Heart left ventricle (tissue), 16 donors: Measurements from ENCODE around the gene LARGE2. TPM values are rescaled to one million over a fixed set of nuclear protein-coding genes. Genes with fewer than 3 reads are reported as not detected.

Experiments
- ATAC-seq, 4 donors: fragments of 200-7000 bp; cut with Tn5 transposase; one replicate each; pipeline ENCODE4 v1.9.1; 2020 to 2022; ENCODE audit warnings: moderate library complexity in 4 of 4, mild to moderate bottlenecking in 3 of 4, moderate number of reproducible peaks in 1 of 4
- DNase-seq, 5 donors: peaks; one replicate each; pipeline ENCODE4 v3.0.0-alpha.2; 2020
- H3K27ac ChIP-seq, 12 donors: fragments of 200-600 bp; sonication (generic) in 4 of 12; one replicate each; pipeline versions ENCODE4 v1.5.0 to v1.8.0; 2016 to 2022; ENCODE audit warnings: mild to moderate bottlenecking in 2 of 12
- H3K27me3 ChIP-seq, 9 donors: fragments of 200-600 bp; sonication (generic) in 2 of 9; one replicate each; pipeline versions ENCODE4 v1.5.1 to v1.8.0; 2016 to 2022; ENCODE audit warnings: mild to moderate bottlenecking in 3 of 9
- H3K36me3 ChIP-seq, 9 donors: fragments of 200-600 bp; sonication (generic) in 2 of 9; one replicate each; pipeline versions ENCODE4 v1.5.0 to v1.8.0; 2018 to 2022; ENCODE audit warnings: mild to moderate bottlenecking in 2 of 9
- H3K4me1 ChIP-seq, 12 donors: fragments of 200-600 bp; sonication (generic) in 4 of 12; one replicate each; pipeline versions ENCODE4 v1.5.0 to v1.8.0; 2016 to 2022; ENCODE audit warnings: mild to moderate bottlenecking in 3 of 12
- H3K4me3 ChIP-seq, 12 donors: fragments of 200-600 bp; sonication (generic) in 4 of 12; one replicate each; pipeline versions ENCODE4 v1.5.0 to v1.8.0; 2017 to 2022; ENCODE audit warnings: mild to moderate bottlenecking in 9 of 12, moderate library complexity in 4 of 12
- H3K9me3 ChIP-seq, 12 donors: fragments of 200-600 bp; sonication (generic) in 4 of 12; one replicate each; pipeline versions ENCODE4 v1.5.0 to v1.8.0; 2016 to 2022; ENCODE audit warnings: mild to moderate bottlenecking in 1 of 12
- CTCF ChIP-seq, 12 donors: fragments of 200-600 bp; sonication (generic) in 4 of 12; IDR thresholded peaks; one replicate each; pipeline versions ENCODE4 v1.5.0 to v1.8.0; 2018 to 2022; ENCODE audit warnings: antibody characterized with exemption in 12 of 12, mild to moderate bottlenecking in 5 of 12
- POLR2A ChIP-seq, 2 donors: fragments of 450-650 bp; IDR thresholded peaks; one replicate each; pipeline ENCODE4 v1.6.1; 2017; ENCODE audit warnings: antibody characterized with exemption in 2 of 2, mild to moderate bottlenecking in 2 of 2, moderate library complexity in 2 of 2
- WGBS, 4 donors: extraction: QIAGEN DNeasy Blood & Tissue Kit in 2 of 4; methylation state at CpG; one replicate each; pipeline versions ENCODE4 v1.1.5 to v1.1.7; 2013 to 2018; 5-methylcytosine and 5-hydroxymethylcytosine counted together
- intact Hi-C, 10 donors: fragments of 100-400 bp; cut with DNase I; formaldehyde crosslinking; loops; one replicate each; pipeline versions ENCODE4 v1.11.1 to v1.14.2; 2022
- polyA plus RNA-seq, 2 donors: library from polyadenylated mRNA; stranded (reverse); fragments of 200-250 nt; gene quantifications; one replicate each; pipeline ENCODE4 v1.2.3, GENCODE V29; 2013
- total RNA-seq, 9 donors: library from RNA; depleted of rRNA in 2 of 9; stranded (reverse); fragments of >200 nt in 2 of 9; fragmentation: NEBNext Ultra II Directional in 3 of 9; extraction: Animal tissue kit (Norgen Biotek cat#: 25700) in 3 of 9; gene quantifications; one replicate each; pipeline versions ENCODE4 v1.1.0 to v1.2.4, GENCODE V29; 2016 to 2023
- donor health status: ischemic (EF 13 %, LVEDD 7.1; RV severe dilation, severe dysfunction).
- donor health status: healthy with polysubstance abuse.
- donor health status: DM: no; HTN: yes; CAD: no.
- donor health status: DM: no; HTN: no; CAD: no.
- donor health status: ischemic (EF 25% LVEDD 6.9; RV normal size, moderate dysfunction).
- donor health status: ischemic (EF 25% LVEDD 5.7; RV mildly dilated, moderate dysfunction).
- donor health status: healthy.
- donor health status: DM: yes; HTN: yes; CAD: no.
- donor health status: ischemic (EF 35%, LVEDD 5.7; RV mildly dilated, moderate dysfunction).
- donor health status: nonischemic (EF 11% LVEDD 7.7; RV severe dilation, severe dysfunction).
- donor health status: DM: yes; HTN: yes; CAD: no.
- donor health status: PGD.
- donor health status: ischemic (EF 29% LVEDD 5.4; RV normal size, mild dysfunction).
- donor health status: nonischemic (EF 23%, LVEDD 6.1; RV moderate dilation, normal function).

The LARGE2 gene
- total and polyA plus RNA-seq, 11 donors = 0.17 to 0.88 TPM; not detected in 9

- peak overlapping the region in 4 of 12 donors; percentile 47 to 60 (median 50) for H3K27ac ChIP-seq
Measured at GRCh38 chr11:45919806-45920530, 2.5 kb upstream of the LARGE2 start.

GRCh38 chr11:45920531-45921477, 1.7 kb upstream of the LARGE2 start:
- WGBS, 4 donors = 90 to 95% (median 92%) methylated on average over 6 of the region's 6 CpGs
- Histone ChIP-seq H3K4me1 (peaks cover 3 to 60% (median 36%) of the 10 kb centered on the region in 12 donors), H3K4me3 (no peak overlapping the region), H3K36me3 (peaks cover 0 to 3% (median 2%) of the 10 kb centered on the region in 9 donors), H3K27ac (peak overlapping the region in 3 of 12 donors; percentile 34 to 47 (median 40)), H3K9me3 (no peaks in the 10 kb centered on the region), H3K27me3 (peaks cover 14 to 32% (median 17%) of the 10 kb centered on the region in 9 donors)
- intact Hi-C loops = loop anchor here in 1 of 10 donors (2.0 kb wide), 1 partner anchor 78 kb away; no protein-coding TSS in a partner anchor
- no peak for TF ChIP-seq CTCF (IDR thresholded peaks at IDR 0.05)
- no peak for TF ChIP-seq POLR2A (IDR thresholded peaks at IDR 0.05)
- DNase-seq (peak in 2 of 5 donors; percentile 13 to 18), ATAC-seq (no peak)

More at GRCh38 chr11:45919806-45920530, 2.5 kb upstream of the LARGE2 start:
- peaks cover 3 to 63% (median 37%) of the 10 kb centered on the region in 12 donors for H3K4me1 ChIP-seq
- 75 to 81% (median 80%) methylated on average over 13 of the region's 13 CpGs for WGBS, 4 donors
- DNase-seq (peak; percentile 18 to 59 (median 50)), ATAC-seq (no peak)
- H3K36me3 ChIP-seq = peaks cover 0 to 11% (median 11%) of the 10 kb centered on the region in 9 donors
- no peak for TF ChIP-seq POLR2A (IDR thresholded peaks at IDR 0.05)
- TF ChIP-seq CTCF (IDR thresholded peaks at IDR 0.05) = no peak
- no peaks in the 10 kb centered on the region for H3K9me3 ChIP-seq
- H3K27me3 ChIP-seq = peaks cover 14 to 31% (median 17%) of the 10 kb centered on the region in 9 donors
- intact Hi-C loops = loop anchor here in 7 of 10 donors (2.0 to 10.0 kb wide), 4 partner anchors 55 to 77 kb away; partner anchors contain the start of gene CRY2 (in 4 of the 7)
- H3K4me3 ChIP-seq = no peak overlapping the region

GRCh38 chr11:45921561-45922424, 663 bp upstream of the LARGE2 start:
- peak in 1 of 5 donors; percentile 62 for DNase-seq
- TF ChIP-seq CTCF (IDR thresholded peaks at IDR 0.05) = no peak
- no peak for TF ChIP-seq POLR2A (IDR thresholded peaks at IDR 0.05)
- Histone ChIP-seq H3K9me3 (no peaks in the 10 kb centered on the region), H3K36me3 (no peaks in the 10 kb centered on the region), H3K4me3 (peak overlapping the region in 10 of 12 donors; percentile 19 to 45 (median 30)), H3K27ac (no peak overlapping the region), H3K27me3 (peaks cover 14 to 32% (median 17%) of the 10 kb centered on the region in 9 donors), H3K4me1 (peaks cover 3 to 50% (median 26%) of the 10 kb centered on the region in 12 donors)
- no peak for ATAC-seq
- WGBS, 4 donors = 27 to 77% (median 44%) methylated on average over 15 to 54 of the region's 54 CpGs
- intact Hi-C loops = loop anchor here in 1 of 10 donors (2.0 kb wide), 1 partner anchor 79 kb away; no protein-coding TSS in a partner anchor
